ENCODE data around the gene SYT3. TPM values are rescaled to one million over a fixed set of nuclear protein-coding genes. Genes with fewer than 3 reads are reported as not detected.
"Not testable (repeated sequence)": the region's sequence is repeated elsewhere in the genome, so short reads cannot be mapped to it uniquely, and the experiment has no call there.

Gene SYT3
- polyA plus RNA-seq, 6 donors from 2014 or later, result 0.11 TPM; not detected in 5

DNA sequence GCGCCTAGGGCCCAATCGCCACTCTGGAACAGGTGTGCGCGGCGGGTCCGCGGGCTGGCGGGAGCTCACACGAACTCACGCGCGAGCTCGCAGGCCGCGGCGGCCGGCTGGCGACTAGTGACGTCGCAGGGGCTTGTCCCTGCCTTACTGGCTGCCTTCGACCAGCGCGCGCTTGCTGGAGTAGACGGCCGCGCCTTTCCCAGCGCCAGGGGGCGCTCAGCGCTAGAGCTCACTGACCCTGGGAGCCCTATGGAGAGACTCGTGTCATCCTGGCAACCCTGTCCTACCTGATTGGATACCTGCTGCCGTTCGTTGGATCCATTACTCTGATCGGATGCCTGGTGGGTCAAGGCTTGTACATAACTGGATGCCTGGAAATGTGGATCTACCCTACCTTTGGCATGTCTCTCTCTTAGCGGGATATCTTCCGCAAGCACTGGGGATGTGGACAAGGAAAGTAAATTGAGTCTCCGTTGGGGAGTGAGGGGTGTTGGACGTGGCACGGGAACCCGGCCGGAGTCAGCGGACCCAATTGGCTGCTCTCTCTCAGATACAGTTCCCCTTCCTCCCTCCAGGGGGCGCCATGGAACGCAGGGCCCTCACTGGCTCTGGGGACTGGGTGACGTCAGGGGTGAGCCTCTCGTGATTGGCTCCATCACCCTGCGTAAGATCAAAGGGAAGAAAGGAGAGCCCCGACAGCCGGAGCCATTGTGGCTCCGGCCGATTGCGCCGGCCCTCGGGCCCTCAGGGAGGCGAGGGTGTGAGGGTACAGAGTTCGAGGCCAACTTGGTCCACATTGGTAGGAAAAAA, 35.2 kb downstream of the SYT3 start:
- ATAC-seq (ENCODE audit: low read depth in 2 of 2); H3K27ac Mint-ChIP-seq; DNase-seq: not testable (repeated sequence)
- peaks cover 6 to 18% of the 10 kb centered on the region in 2 donors for H3K36me3 Mint-ChIP-seq
- H3K4me1 Mint-ChIP-seq, result peaks cover 12 to 16% (median 15%) of the 10 kb centered on the region in 3 donors
- peaks cover 29 to 69% (median 54%) of the 10 kb centered on the region in 3 donors for H3K27me3 Mint-ChIP-seq
- H3K4me3 Mint-ChIP-seq, result peak overlapping the region in 1 of 8 donors; percentile 70
- H3K9me3 Mint-ChIP-seq, result peaks cover 5 to 21% (median 14%) of the 10 kb centered on the region in 7 donors

DNA sequence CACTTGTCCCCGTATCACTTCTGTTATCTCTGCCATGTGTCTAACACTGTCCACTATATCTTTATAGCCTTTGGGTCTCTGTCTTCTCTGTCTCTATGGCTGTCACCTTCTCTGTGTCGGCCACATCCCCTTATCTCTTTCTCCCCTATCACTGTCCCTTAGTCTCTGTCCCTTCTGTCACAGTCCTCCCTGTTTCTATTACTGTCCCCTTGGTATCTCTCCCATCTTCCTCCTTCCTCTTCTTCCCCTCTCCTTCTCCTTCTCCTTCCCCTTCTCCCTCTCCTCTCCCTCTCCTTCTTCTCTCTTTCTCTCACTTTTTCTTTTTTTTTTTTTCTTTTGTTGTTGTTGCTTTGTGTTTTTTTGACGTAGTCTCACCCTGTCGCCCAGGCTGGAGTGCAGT, 36.7 kb downstream of the SYT3 start:
- peaks cover 26 to 65% (median 53%) of the 10 kb centered on the region in 3 donors for H3K27me3 Mint-ChIP-seq
- ATAC-seq (ENCODE audit: low read depth in 2 of 2), result no peak
- no peak overlapping the region for H3K4me3 Mint-ChIP-seq

DNA sequence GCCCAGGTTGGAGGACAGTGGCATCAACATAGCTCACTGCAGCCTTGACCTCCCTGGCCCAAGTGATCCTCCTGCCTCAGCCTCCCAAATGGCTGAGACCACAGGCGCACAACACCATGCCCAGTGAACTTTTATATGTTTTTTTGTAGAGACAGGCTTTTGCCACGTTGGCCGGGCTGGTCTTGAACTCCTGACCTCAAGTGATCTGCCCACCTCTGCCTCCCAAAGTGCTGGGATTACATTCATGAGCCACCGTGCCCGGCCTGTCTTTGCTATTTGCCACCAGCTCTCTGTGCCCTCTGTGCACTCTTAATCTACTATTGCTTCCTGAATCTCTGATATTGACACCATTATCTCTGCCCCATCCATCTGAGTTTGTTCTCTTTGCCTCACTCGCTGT, 37.2 kb downstream of the SYT3 start:
- Mint-ChIP-seq H3K27ac (no peak overlapping the region), H3K9me3 (peaks cover 2 to 13% (median 6%) of the 10 kb centered on the region in 7 donors), H3K27me3 (peaks cover 29 to 61% (median 49%) of the 10 kb centered on the region in 3 donors), H3K4me1 (peaks cover 4 to 6% (median 5%) of the 10 kb centered on the region in 3 donors), H3K36me3 (peaks cover 0 to 14% of the 10 kb centered on the region in 2 donors), H3K4me3 (no peak overlapping the region)
- no peak for ATAC-seq (ENCODE audit: low read depth in 2 of 2)
- no peak for DNase-seq

More for the DNA sequence above, 36.7 kb downstream of the SYT3 start:
- Mint-ChIP-seq H3K4me1 (peaks cover 7 to 9% (median 8%) of the 10 kb centered on the region in 3 donors), H3K27ac (peak overlapping the region in 1 of 6 donors; percentile 60), H3K9me3 (peaks cover 2 to 16% (median 7%) of the 10 kb centered on the region in 7 donors), H3K36me3 (peaks cover 0 to 18% of the 10 kb centered on the region in 2 donors)
- DNase-seq, result no peak

DNA sequence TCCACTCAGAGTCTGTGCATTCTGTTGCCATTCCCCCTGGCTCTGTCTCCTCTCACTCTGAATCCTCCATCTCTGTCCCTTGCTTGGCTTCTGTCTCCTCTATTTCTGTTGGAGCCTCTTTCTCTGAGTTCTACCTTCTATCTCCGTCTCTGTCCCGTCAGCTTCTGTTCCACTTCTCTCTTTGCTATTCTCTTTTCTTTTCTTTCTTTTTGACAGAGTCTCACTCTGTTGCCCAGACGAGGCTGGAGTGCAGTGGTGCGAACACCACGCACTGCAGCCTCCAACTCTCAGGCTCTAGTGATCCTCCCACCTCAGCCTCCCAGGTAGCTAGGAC, 37.6 kb downstream of the SYT3 start:
- Mint-ChIP-seq H3K27ac (peak overlapping the region in 1 of 6 donors; percentile 39), H3K27me3 (peaks cover 26 to 56% (median 45%) of the 10 kb centered on the region in 3 donors)
- no peak for ATAC-seq (ENCODE audit: low read depth in 2 of 2)

DNA sequence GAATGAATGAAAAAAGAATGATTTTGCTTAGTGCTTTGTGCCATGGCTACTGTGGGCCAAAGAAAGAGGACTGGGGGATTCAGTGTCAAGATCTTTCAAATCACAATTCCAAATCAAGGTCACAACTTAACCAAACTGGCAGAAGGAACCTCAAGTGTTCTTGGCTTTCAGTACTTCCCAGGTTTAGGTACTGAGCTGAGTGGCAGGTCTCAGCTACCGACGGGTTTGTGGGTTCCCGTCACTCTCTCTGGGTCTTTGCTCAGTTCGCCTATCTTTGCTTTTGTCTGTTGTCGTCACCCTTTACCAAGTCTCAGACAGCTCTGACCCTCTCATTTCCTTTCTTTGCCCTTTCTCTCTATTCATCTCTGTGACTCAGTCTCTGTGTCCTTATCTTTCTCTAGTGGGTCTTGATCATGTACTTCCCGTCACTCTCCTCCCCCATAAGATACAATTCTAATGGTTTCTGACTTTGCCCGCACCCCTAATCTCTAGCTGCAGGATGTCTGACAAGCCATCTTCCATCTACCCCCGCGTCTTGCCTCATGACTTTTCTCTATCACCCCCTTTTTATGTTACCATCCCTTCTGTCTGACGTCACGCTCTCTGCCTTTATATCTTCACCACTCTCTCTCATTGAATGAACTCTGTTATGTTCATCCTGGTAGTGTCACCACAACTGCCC, 38.1 kb downstream of the SYT3 start:
- H3K9me3 Mint-ChIP-seq, result peaks cover 0 to 7% (median 4%) of the 10 kb centered on the region in 7 donors
- DNase-seq, result no peak
- no peak overlapping the region for H3K27ac Mint-ChIP-seq
- ATAC-seq (ENCODE audit: low read depth in 2 of 2), result no peak
- no peaks in the 10 kb centered on the region for H3K4me1 Mint-ChIP-seq
- peaks cover 25 to 52% (median 42%) of the 10 kb centered on the region in 3 donors for H3K27me3 Mint-ChIP-seq
- H3K4me3 Mint-ChIP-seq, result no peak overlapping the region
- H3K36me3 Mint-ChIP-seq, result peaks cover 0 to 7% of the 10 kb centered on the region in 2 donors

More for the DNA sequence above, 37.6 kb downstream of the SYT3 start:
- peaks cover 0 to 8% (median 4%) of the 10 kb centered on the region in 7 donors for H3K9me3 Mint-ChIP-seq
- peaks cover 0 to 9% of the 10 kb centered on the region in 2 donors for H3K36me3 Mint-ChIP-seq
- no peak for DNase-seq
- no peak overlapping the region for H3K4me3 Mint-ChIP-seq
- H3K4me1 Mint-ChIP-seq, result peaks cover 0 to 1% (median under 1%) of the 10 kb centered on the region in 3 donors

DNA sequence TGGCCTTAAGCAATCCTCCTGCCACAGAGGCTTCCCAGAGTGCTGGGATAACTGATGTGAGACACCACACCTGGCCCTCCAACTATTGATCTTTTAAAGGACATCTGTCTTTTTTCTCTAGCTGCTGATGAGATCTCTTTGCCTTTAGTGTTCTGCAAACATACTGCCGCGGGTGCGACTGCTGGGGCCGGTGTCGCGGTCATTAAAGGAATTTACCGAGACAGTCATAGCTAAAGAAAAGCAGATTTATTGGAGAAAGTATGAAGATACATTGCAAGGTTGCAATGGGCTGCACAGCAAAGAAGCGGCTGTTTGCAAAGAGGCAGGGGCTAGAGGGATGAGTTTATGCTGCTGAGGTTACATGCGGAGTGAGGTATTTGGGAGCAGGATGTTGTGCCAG, 40.3 kb downstream of the SYT3 start:
- Mint-ChIP-seq H3K4me1 (no peaks in the 10 kb centered on the region), H3K36me3 (peaks cover 0 to 7% of the 10 kb centered on the region in 2 donors), H3K9me3 (peaks cover 0 to 4% (median 0%) of the 10 kb centered on the region in 7 donors), H3K4me3 (no peak overlapping the region), H3K27me3 (peaks cover 29 to 53% (median 48%) of the 10 kb centered on the region in 3 donors), H3K27ac (no peak overlapping the region)
- DNase-seq (no peak), ATAC-seq (ENCODE audit: low read depth in 2 of 2) (no peak)

DNA sequence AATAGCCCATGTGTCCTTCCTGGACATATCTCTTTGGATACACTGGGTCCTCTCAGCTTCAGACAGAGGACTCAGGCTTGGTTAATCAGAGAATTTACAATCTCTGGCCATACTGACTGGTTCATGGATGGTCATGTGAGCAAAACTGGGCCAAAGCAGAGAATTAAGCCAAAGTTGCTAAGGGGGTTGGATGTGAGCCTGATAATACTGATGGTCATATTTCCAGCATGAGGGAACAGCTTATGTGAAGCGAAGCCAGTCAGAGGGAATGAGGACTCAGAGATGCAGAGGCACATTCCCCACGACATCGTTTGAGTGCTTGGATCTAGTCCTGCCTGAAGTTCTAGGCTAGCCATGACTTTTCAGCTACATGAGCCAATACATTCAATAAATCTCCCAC, 49.5 kb downstream of the SYT3 start:
- no peaks in the 10 kb centered on the region for H3K36me3 Mint-ChIP-seq
- no peaks in the 10 kb centered on the region for H3K4me1 Mint-ChIP-seq
- DNase-seq (no peak), ATAC-seq (ENCODE audit: low read depth in 2 of 2) (no peak)
- H3K9me3 Mint-ChIP-seq, result peaks cover 0 to 2% (median 0%) of the 10 kb centered on the region in 7 donors
- no peak overlapping the region for H3K4me3 Mint-ChIP-seq
- H3K27me3 Mint-ChIP-seq, result peaks cover 25 to 33% (median 27%) of the 10 kb centered on the region in 3 donors
- H3K27ac Mint-ChIP-seq, result no peak overlapping the region

DNA sequence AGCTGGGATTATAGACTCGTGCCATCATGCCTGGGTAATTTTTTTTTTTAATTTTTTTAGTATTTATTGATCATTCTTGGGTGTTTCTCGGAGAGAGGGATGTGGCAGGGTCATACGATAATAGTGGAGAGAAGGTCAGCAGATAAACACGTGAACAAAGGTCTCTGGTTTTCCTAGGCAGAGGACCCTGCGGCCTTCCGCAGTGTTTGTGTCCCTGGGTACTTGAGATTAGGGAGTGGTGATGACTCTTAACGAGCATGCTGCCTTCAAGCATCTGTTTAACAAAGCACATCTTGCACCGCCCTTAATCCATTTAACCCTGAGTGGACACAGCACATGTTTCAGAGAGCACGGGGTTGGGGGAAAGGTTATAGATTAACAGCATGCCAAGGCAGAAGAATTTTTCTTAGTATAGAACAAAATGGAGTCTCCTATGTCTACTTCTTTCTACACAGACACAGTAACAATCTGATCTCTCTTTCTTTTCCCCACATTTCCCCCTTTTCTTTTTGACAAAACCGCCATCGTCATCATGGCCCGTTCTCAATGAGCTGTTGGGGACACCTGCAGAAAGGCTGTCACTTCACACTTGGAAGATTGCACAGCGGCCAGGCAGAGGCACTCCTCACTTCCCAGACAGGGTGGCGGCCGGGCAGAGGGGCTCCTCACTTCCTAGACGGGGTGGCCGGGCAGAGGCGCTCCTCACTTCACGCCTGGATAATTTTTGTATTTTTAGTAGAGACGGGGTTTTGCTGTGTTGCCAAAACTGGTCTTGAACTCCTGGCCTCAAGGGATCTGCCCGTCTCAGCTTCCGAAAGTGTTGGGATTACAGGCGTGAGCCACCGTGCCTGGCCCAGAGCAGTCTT, 57.7 kb downstream of the SYT3 start:
- not testable (repeated sequence) for H3K4me3 Mint-ChIP-seq; H3K9me3 Mint-ChIP-seq; H3K4me1 Mint-ChIP-seq; ATAC-seq (ENCODE audit: low read depth in 2 of 2); H3K27ac Mint-ChIP-seq; DNase-seq
- peaks cover 0 to 10% of the 10 kb centered on the region in 2 donors for H3K36me3 Mint-ChIP-seq
- peaks cover 21 to 40% (median 26%) of the 10 kb centered on the region in 3 donors for H3K27me3 Mint-ChIP-seq

DNA sequence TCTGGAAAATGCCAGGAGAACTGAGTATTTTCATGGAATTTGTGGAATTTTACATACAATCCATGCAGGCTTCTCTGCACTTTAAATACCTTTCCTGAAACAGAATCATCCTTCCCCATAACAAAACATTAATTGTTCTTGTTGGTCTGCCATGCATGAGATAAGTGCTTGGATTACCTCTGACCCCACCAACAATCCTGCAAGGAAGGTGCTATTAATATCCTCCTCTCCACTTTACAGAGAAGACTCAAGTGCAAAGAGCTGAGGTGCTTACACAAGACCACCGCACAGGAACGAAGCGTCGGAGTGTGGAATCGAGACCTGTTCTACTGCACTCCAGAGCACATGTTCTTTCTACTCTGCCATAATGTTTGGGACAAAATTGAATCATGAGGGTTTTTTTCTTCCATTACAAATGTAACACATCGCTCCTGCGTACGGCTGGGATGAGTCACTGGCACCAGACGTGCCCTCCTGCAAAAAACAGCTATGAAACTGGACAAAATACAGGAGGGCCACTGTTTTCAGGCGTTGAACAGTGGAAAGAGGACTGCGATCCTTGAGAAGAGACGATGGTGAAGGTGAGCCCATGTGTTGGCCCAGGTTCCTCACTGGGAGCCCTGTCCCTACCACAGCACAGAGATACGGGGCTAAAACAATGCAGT, 58.6 kb downstream of the SYT3 start:
- DNase-seq, result no peak
- no peaks in the 10 kb centered on the region for H3K4me1 Mint-ChIP-seq
- H3K27ac Mint-ChIP-seq, result peak overlapping the region in 2 of 6 donors; percentile 28 to 30
- no peak overlapping the region for H3K4me3 Mint-ChIP-seq
- no peak for ATAC-seq (ENCODE audit: low read depth in 2 of 2)
- H3K36me3 Mint-ChIP-seq, result peaks cover 0 to 10% of the 10 kb centered on the region in 2 donors
- peaks cover 0 to 7% (median 3%) of the 10 kb centered on the region in 7 donors for H3K9me3 Mint-ChIP-seq
- peaks cover 20 to 40% (median 21%) of the 10 kb centered on the region in 3 donors for H3K27me3 Mint-ChIP-seq

DNA sequence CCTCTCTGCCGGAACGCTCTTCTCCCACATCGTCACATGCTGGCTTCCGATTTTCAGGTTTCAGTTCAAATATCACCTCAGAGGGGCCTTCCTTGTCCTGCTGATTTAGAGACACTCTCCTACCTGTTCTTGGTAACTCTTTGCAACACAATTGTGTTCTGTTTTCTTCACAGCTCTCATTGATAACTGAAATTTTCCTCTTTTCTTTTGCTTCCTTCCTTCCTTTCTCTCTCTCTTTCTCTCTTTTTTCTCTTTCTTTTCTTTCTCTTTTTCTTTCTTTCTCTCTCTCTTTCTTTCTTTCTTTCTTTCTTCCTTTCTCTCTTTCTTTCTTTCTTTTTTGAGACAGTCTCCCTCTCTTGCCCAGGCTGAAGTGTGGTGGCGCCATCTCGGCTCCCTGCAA, 59.4 kb downstream of the SYT3 start:
- H3K4me1 Mint-ChIP-seq, result no peaks in the 10 kb centered on the region
- ATAC-seq (ENCODE audit: low read depth in 2 of 2) (no peak), DNase-seq (no peak)
- peaks cover 0 to 7% (median 3%) of the 10 kb centered on the region in 7 donors for H3K9me3 Mint-ChIP-seq
- no peak overlapping the region for H3K4me3 Mint-ChIP-seq
- H3K27me3 Mint-ChIP-seq, result peaks cover 17 to 40% (median 21%) of the 10 kb centered on the region in 3 donors
- peaks cover 0 to 10% of the 10 kb centered on the region in 2 donors for H3K36me3 Mint-ChIP-seq
- H3K27ac Mint-ChIP-seq, result no peak overlapping the region

DNA sequence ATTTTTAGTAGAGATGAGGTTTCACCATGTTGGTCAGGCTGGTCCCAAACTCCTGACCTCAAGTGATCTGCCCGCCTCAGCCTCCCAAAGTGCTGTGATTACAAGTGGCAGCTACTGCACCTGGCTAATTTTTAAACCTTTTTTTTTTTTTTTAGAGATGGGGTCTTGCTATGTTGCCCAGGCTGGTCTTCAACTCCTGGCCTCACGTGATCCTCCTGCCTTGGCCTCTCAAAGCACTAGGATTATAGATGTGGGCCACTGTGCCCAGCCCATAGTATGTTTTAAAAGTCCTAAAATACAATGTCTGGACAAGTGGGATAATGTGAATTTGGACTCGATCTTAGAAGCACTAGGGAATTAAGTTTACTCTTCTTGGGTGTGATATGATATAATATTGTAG, 62.9 kb downstream of the SYT3 start:
- H3K4me3 Mint-ChIP-seq; DNase-seq; H3K4me1 Mint-ChIP-seq; H3K9me3 Mint-ChIP-seq; H3K27ac Mint-ChIP-seq; ATAC-seq (ENCODE audit: low read depth in 2 of 2): not testable (repeated sequence)
- Mint-ChIP-seq H3K27me3 (peaks cover 19 to 37% (median 24%) of the 10 kb centered on the region in 3 donors), H3K36me3 (peaks cover 0 to 10% of the 10 kb centered on the region in 2 donors)

DNA sequence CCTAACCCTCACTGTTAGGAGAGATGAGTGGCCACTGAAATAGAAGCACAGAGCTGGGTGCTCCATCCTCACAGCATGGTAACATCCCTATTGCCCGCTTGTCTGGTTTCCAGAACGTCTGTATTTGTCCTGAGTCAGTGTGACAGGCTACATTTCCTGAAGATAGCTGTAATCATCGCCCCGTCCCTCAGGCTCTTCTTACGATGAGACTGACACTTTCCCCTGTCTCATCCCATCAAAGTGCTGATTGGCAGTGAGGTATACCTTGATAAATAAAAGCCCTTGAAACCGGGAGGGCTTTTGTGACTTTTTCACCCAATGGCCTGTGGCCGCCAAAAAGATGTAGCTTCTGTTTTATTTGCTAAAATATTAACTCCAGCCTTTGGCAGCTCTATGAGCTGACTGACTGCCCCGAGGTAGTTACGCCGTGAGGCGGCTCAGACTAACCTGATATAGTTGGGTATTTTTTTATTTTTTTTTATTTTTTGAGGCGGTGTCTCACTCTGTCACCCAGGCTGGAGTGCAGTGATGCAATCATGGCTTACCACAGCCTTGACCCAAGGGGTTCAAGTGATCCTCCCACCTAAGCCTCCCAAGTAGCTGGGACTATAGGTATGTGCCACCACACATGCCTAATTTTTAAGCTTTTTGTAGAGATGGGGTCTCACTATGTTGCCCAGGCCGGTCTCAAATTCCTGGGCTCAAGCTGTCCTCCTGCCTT, 65.8 kb downstream of the SYT3 start:
- Mint-ChIP-seq H3K4me3 (no peak overlapping the region), H3K27ac (no peak overlapping the region), H3K36me3 (peaks cover 0 to 9% of the 10 kb centered on the region in 2 donors), H3K9me3 (peaks cover 0 to 2% (median 0%) of the 10 kb centered on the region in 7 donors), H3K4me1 (peaks cover 0 to 4% (median 3%) of the 10 kb centered on the region in 3 donors), H3K27me3 (peaks cover 26 to 39% (median 31%) of the 10 kb centered on the region in 3 donors)
- DNase-seq (no peak), ATAC-seq (ENCODE audit: low read depth in 2 of 2) (no peak)

Measured in naive B cell (primary cell).